ENCODE measurements around the gene OGDH.
A peak's percentile ranks its signal among the peaks of the same experiment; 100 is the strongest.

Gene OGDH

GRCh38 chr7:44616545-44616944, 10.1 kb downstream of the OGDH start:
- DNase-seq (ENCODE audit: low read depth): no peak
- no peak overlapping the region for H3K4me3 ChIP-seq (ENCODE audit: low read depth, low read length)

GRCh38 chr7:44617225-44617890, 10.9 kb downstream of the OGDH start:
- no peak for DNase-seq (ENCODE audit: low read depth)
- H3K4me3 ChIP-seq (ENCODE audit: low read depth, low read length): no peak overlapping the region

- H3K4me3 ChIP-seq (ENCODE audit: low read depth, low read length): no peak overlapping the region
- DNase-seq (ENCODE audit: low read depth): no peak
Observed at GRCh38 chr7:44618045-44618444, 11.6 kb downstream of the OGDH start.

GRCh38 chr7:44618753-44619152, 12.3 kb downstream of the OGDH start:
- H3K4me3 ChIP-seq (ENCODE audit: low read depth, low read length): no peak overlapping the region
- no peak for DNase-seq (ENCODE audit: low read depth)

GRCh38 chr7:44621034-44621749, 14.8 kb downstream of the OGDH start:
- no peak overlapping the region for H3K4me3 ChIP-seq (ENCODE audit: low read depth, low read length)
- DNase-seq (ENCODE audit: low read depth): no peak

GRCh38 chr7:44621750-44622103, 15.3 kb downstream of the OGDH start:
- H3K4me3 ChIP-seq (ENCODE audit: low read depth, low read length): no peak overlapping the region

GRCh38 chr7:44622342-44623151, 16.1 kb downstream of the OGDH start:
- no peak overlapping the region for H3K4me3 ChIP-seq (ENCODE audit: low read depth, low read length)
- no peak for DNase-seq (ENCODE audit: low read depth)

More at GRCh38 chr7:44621750-44622103, 15.3 kb downstream of the OGDH start:
- DNase-seq (ENCODE audit: low read depth): no peak

GRCh38 chr7:44624318-44624717, 17.9 kb downstream of the OGDH start:
- no peak for DNase-seq (ENCODE audit: low read depth)
- no peak overlapping the region for H3K4me3 ChIP-seq (ENCODE audit: low read depth, low read length)

- no peak overlapping the region for H3K4me3 ChIP-seq (ENCODE audit: low read depth, low read length)
- DNase-seq (ENCODE audit: low read depth): no peak
Observed at GRCh38 chr7:44625526-44626471, 19.4 kb downstream of the OGDH start.

- no peak for DNase-seq (ENCODE audit: low read depth)
- H3K4me3 ChIP-seq (ENCODE audit: low read depth, low read length): no peak overlapping the region
Observed at GRCh38 chr7:44626620-44627019, 20.2 kb downstream of the OGDH start.

- no peak for DNase-seq (ENCODE audit: low read depth)
- H3K4me3 ChIP-seq (ENCODE audit: low read depth, low read length): no peak overlapping the region
Observed at GRCh38 chr7:44629829-44630522, 23.5 kb downstream of the OGDH start.

- H3K4me3 ChIP-seq (ENCODE audit: low read depth, low read length): no peak overlapping the region
- no peak for DNase-seq (ENCODE audit: low read depth)
Observed at GRCh38 chr7:44630792-44631457, 24.5 kb downstream of the OGDH start.

- H3K4me3 ChIP-seq (ENCODE audit: low read depth, low read length): no peak overlapping the region
- DNase-seq (ENCODE audit: low read depth): no peak
Observed at GRCh38 chr7:44631458-44632115, 25.2 kb downstream of the OGDH start.

GRCh38 chr7:44632196-44632595, 25.8 kb downstream of the OGDH start:
- no peak overlapping the region for H3K4me3 ChIP-seq (ENCODE audit: low read depth, low read length)
- no peak for DNase-seq (ENCODE audit: low read depth)

GRCh38 chr7:44633254-44634186, 27.1 kb downstream of the OGDH start:
- peak; percentile 82 for DNase-seq (ENCODE audit: low read depth)
- H3K4me3 ChIP-seq (ENCODE audit: low read depth, low read length): no peak overlapping the region

- no peak for DNase-seq (ENCODE audit: low read depth)
- H3K4me3 ChIP-seq (ENCODE audit: low read depth, low read length): no peak overlapping the region
Observed at GRCh38 chr7:44634187-44634838, 27.9 kb downstream of the OGDH start.
